ENCODE data around the gene HPSE2.

GRCh38 chr10:98642281-98642680 lies 593.4 kb downstream of the HPSE2 start:
- TF ChIP-seq CTCF (IDR thresholded peaks at IDR 0.05) (no peak), POLR2AphosphoS5 (IDR thresholded peaks at IDR 0.05; ENCODE audit: insufficient read depth in 1 of 2, low read depth in 1 of 2) (no peak), POLR2A (IDR thresholded peaks at IDR 0.05) (no peak)

All from vagina (tissue), 2 donors.